ENCODE data around the gene CRIP2.

GRCh38 chr14:105444859-105445258 lies 29.8 kb upstream of the CRIP2 start:
- TF ChIP-seq, protein P1, sequence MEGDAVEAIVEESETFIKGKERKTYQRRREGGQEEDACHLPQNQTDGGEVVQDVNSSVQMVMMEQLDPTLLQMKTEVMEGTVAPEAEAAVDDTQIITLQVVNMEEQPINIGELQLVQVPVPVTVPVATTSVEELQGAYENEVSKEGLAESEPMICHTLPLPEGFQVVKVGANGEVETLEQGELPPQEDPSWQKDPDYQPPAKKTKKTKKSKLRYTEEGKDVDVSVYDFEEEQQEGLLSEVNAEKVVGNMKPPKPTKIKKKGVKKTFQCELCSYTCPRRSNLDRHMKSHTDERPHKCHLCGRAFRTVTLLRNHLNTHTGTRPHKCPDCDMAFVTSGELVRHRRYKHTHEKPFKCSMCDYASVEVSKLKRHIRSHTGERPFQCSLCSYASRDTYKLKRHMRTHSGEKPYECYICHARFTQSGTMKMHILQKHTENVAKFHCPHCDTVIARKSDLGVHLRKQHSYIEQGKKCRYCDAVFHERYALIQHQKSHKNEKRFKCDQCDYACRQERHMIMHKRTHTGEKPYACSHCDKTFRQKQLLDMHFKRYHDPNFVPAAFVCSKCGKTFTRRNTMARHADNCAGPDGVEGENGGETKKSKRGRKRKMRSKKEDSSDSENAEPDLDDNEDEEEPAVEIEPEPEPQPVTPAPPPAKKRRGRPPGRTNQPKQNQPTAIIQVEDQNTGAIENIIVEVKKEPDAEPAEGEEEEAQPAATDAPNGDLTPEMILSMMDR (conservative IDR thresholded peaks at IDR 0.05; ENCODE audit: low read depth in 2 of 2), result no peak
- TF ChIP-seq CREB1 (CRISPR knock-in tag; IDR thresholded peaks at IDR 0.05; ENCODE audit: low read depth) (no peak), POLR2AphosphoS5 (IDR thresholded peaks at IDR 0.05; ENCODE audit: low read depth) (no peak), ZNF114 (CRISPR knock-in tag; IDR thresholded peaks at IDR 0.05) (no peak), EZH2phosphoT487 (IDR thresholded peaks at IDR 0.05; ENCODE audit: unreplicated experiment) (no peak), ETS1 (IDR thresholded peaks at IDR 0.05) (no peak), EZH2 (IDR thresholded peaks at IDR 0.05; ENCODE audit: low read depth, unreplicated experiment) (no peak), ZNF331 (CRISPR knock-in tag; IDR thresholded peaks at IDR 0.05; ENCODE audit: low read depth) (no peak), STAT1 (IDR thresholded peaks at IDR 0.05; ENCODE audit: unreplicated experiment) (no peak), JUNB (IDR thresholded peaks at IDR 0.05; ENCODE audit: unreplicated experiment) (no peak), REST (IDR thresholded peaks at IDR 0.05; ENCODE audit: unreplicated experiment) (no peak)

Measured in GM23338 (cell line).